Effector memory CD4-positive, alpha-beta T cell (primary cell): Measurements from ENCODE around the gene ZNF132.
"Not testable (repeated sequence)": the region's sequence is repeated elsewhere in the genome, so short reads cannot be mapped to it uniquely, and the experiment has no call there.

Experiments used
- DNase-seq, 3 donors: peaks; one replicate each; pipeline ENCODE4 v3.0.0-alpha.2; 2020
- H3K27ac ChIP-seq: 2 replicates; pipeline ENCODE4 v1.7.0; 2013; ENCODE audit warnings: mild to moderate bottlenecking, low read length, moderate library complexity; ENCODE audit not compliant: insufficient read depth, poor library complexity, severe bottlenecking
- H3K27me3 ChIP-seq: replicated peaks from 2 replicates; pipeline ENCODE4 v1.7.0; 2013; ENCODE audit warnings: mild to moderate bottlenecking, low read length; ENCODE audit not compliant: insufficient read depth, control insufficient read depth, poor library complexity, severe bottlenecking
- H3K36me3 ChIP-seq: 2 replicates; pipeline ENCODE4 v1.7.0; 2013; ENCODE audit warnings: mild to moderate bottlenecking, low read length, moderate library complexity; ENCODE audit not compliant: control insufficient read depth, insufficient read depth
- H3K4me1 ChIP-seq: 2 replicates; pipeline ENCODE4 v1.7.0; 2013; ENCODE audit warnings: low read length, mild to moderate bottlenecking; ENCODE audit not compliant: control insufficient read depth, insufficient read depth, poor library complexity, severe bottlenecking
- H3K4me3 ChIP-seq: 2 replicates; pipeline ENCODE4 v1.7.0; 2013; ENCODE audit warnings: low read length, low read depth, mild to moderate bottlenecking; ENCODE audit not compliant: insufficient read depth, poor library complexity, severe bottlenecking
- H3K9me3 ChIP-seq: 2 replicates; pipeline ENCODE4 v1.7.0; 2013; ENCODE audit warnings: mild to moderate bottlenecking, low read length, moderate library complexity; ENCODE audit not compliant: control insufficient read depth

ZNF132 gene

DNA sequence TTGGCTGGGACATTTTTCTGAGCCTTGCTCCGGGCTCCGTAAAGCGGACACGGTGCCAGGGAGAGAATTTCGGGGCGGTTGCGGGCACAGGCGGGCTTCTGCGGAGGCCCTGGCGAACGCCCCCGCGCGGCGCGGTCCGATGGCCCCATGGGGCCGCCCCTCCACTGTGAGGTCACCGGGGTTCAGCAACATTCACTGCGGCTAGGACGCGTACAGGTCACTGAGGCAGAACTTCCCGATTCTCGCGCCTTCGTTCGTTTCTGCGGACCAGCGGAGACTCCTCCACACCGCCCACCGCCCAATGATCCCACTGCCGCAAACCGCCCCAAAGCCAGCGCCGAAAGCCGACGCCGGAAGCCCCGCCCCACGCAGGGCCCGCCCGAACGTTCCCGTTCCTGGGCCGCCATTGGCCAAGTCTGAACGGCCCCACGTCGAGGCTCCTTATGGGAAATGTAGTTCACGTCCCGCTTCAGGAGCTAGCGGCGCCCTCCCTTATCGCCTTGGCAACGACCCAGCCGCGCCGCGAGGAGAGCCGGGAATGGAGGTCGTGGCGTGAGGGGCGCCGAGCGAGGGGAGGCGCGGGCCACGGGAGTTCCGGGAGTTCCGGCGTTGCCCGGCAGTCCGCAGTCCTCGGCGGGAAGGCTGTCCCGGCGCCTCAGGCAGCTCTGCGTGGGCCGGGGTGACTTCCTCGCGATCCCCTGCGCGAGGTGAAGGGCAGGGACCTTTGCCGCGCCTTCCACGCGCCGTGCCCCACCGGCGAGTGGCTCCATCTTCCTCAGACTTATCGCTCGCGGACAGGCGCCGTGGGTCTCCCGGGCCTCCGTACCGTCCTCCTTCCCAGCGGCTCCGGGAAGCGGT, 31.6 kb downstream of the ZNF132 start, which contains the start of gene ZNF584:
Gene ZNF584, plus strand, starts transcription at position 498 of the 858 bp plus-strand sequence. CDS start 499 bp downstream, outside the sequence.
- H3K27ac ChIP-seq = peak within 1 kb of the TSS; percentile 86
- H3K4me1 ChIP-seq = peaks cover 17% of the 10 kb centered on the region
- peak within 1 kb of the TSS; percentile 90 for H3K4me3 ChIP-seq
- H3K36me3 ChIP-seq = no peaks in the 10 kb centered on the region
- no peaks in the 10 kb centered on the region for H3K9me3 ChIP-seq
- DNase-seq = peak; percentile 86 to 91 (median 90)
- no peaks in the 10 kb centered on the region for H3K27me3 ChIP-seq

DNA sequence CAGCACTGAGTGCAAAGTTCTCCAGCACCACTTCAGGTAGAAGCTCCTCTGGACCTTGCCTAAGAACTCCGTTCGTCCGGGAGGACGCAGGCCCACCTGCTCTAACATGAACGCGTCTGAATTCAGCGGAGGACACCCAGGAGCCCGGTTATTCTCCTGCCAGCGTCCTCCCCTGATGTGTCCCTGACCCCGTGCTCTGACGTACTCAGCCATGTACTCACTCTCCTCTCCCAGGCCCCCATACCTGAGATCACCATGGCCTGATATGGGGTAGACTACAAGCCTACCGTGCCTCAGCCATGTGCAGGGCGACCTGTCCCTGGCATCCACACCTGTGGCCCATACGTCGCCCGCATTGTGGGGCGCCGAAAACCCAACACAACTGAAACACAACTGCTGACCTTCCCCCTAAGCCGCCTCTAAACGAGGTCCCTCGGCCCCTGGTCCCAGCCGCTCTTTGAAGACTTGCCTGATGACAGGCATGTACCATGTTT, 32.2 kb downstream of the ZNF132 start:
- Histone ChIP-seq H3K9me3 (no peaks in the 10 kb centered on the region), H3K4me3 (peak overlapping the region; percentile 90), H3K27me3 (no peaks in the 10 kb centered on the region), H3K36me3 (no peaks in the 10 kb centered on the region), H3K27ac (peak overlapping the region; percentile 86), H3K4me1 (peaks cover 17% of the 10 kb centered on the region)
- DNase-seq = no peak

DNA sequence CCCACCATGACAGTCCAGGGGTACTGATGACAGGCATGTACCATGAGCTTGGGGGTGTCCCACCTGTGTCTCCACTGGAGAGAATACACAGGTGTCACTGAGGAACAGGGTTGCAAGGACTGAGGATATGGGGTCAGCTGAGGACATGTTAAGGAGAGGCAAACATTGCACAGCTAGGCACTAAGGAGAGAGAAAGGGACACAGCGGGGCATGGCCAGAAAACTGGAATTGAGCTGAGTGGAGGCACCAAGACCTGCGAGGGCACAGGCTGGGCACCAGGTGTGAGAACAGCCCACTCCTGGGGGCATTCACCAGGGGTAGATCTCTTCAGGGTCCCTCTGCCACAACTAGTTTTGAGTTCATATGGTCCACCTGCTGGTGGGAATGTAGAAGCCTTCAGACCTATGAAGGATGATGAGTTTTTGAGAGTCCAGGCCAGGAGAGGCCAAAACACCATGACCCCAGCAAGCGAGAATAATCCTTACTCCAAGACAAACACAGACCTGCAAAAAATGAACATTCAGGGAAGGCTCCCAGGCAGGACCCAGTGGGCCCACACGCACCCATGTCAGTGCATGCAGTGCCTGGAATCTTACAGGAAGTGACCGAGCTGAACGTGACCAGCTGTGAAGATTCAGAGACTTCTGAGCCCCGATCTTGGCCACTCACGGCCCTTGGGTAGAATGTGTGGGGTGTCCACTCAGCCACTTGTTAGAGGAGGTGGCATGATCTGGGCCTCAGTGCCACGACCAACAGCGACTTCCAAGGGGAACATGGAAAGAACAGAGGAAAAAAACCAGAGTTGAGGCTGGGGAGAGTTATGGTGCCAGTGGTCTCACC, 32.9 kb downstream of the ZNF132 start:
- Histone ChIP-seq H3K9me3 (no peaks in the 10 kb centered on the region), H3K27me3 (no peaks in the 10 kb centered on the region), H3K4me3 (no peak overlapping the region), H3K27ac (peak overlapping the region; percentile 86), H3K36me3 (no peaks in the 10 kb centered on the region), H3K4me1 (peaks cover 17% of the 10 kb centered on the region)
- no peak for DNase-seq

DNA sequence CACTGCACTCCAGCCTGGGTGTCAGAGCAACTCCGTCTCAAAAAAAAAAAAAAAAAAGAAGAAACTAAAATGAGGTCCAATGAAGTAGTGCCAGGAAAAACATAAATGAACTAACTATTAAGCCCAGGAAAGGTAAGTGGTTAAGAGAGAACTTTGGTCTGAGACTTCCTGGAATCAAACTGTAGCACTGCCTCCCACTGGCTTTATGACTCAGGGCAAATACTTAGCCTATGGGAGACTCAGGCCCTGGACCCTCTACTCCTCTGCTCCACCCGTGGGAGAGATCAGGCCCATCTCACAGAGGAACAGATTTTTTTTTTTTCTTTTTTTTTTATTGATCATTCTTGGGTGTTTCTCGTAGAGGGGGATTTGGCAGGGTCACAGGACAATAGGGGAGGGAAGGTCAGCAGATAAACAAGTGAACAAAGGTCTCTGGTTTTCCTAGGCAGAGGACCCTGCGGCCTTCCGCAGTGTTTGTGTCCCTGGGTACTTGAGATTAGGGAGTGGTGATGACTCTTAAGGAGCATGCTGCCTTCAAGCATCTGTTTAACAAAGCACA, 36.0 kb downstream of the ZNF132 start:
- DNase-seq, H3K9me3 ChIP-seq, H3K4me3 ChIP-seq, H3K27me3 ChIP-seq, H3K27ac ChIP-seq, H3K36me3 ChIP-seq: not testable (repeated sequence)
- peaks cover 19% of the 10 kb centered on the region for H3K4me1 ChIP-seq

DNA sequence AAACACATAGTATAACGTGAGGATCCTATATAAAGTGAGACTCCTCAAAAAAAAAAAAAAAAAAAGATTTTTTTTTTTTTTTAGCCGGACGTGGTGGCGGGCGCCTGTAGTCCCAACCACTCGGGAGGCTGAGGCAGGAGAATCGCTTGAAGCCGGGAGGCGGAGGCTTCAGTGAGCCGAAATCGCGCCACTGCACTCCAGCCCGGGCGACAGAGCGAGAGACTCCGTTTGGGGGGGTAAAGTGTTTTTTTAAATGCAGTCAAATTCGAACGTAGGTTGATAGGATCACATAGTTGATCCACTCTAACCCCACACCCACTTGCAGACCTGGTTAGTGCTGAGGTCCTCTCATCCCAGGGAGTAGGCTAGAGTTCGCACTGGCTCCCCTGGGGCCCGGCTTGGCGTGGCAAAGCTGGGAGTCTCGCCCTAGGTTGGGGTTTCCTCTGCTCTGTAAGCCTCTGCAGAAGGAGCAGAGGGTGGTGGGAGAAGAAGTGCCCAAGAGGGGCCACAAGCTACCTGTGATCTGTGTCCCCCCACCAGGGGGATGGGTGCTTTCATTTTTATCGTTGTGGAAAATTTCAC, 38.0 kb downstream of the ZNF132 start:
- H3K27me3 ChIP-seq = no peaks in the 10 kb centered on the region
- H3K4me1 ChIP-seq = peaks cover 9% of the 10 kb centered on the region
- DNase-seq = no peak
- H3K9me3 ChIP-seq = no peaks in the 10 kb centered on the region
- peak overlapping the region; percentile 86 for H3K27ac ChIP-seq
- H3K4me3 ChIP-seq = peak overlapping the region; percentile 65
- H3K36me3 ChIP-seq = no peaks in the 10 kb centered on the region

DNA sequence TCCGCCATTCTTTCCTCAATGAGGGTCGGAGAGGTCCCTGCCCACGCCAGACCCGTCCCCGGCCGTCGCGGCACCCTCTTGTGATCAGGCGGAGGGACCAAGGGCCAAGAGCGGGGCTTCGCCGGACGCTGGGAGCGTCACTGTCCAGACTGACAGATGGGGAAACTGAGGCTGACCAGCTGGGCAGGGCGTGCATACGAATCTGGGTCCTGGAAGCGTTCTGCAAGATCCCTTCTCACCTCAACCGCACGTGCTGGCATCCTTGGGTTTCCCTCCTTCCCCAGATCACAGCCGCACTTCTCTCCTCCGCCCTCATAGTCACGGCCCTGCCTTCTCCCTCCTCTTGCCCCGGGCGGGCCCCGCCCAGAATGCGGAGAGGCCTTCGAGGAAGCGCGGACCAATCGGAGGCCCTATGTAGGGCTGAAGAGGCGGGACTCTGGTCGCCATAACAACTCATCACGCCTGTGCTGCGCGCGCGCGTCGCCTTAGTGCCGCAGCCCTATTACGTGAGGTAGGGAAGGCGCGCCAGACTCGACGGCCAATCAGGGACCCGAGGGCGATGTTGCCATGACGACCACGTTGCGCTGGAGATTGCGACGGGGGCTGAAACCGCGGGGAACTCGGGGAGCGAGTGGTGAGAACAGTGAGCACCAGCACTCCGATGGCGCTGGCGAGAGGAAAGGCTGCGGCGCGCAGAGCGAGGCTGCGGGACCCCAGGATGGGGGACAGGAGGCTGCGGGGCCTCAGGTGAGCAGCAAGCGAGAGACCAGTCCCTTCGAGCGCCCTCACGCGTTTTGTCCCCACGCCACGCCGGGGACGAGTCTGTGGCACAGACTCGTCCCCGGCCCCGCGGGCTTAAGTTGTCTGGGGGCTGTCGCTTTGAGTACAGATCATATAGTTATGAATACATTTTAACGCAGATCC, 38.8 kb downstream of the ZNF132 start:
- peak overlapping the region; percentile 86 for H3K27ac ChIP-seq
- peak; percentile 99 for DNase-seq
- H3K27me3 ChIP-seq = no peaks in the 10 kb centered on the region
- no peaks in the 10 kb centered on the region for H3K9me3 ChIP-seq
- peaks cover 12% of the 10 kb centered on the region for H3K4me1 ChIP-seq
- no peaks in the 10 kb centered on the region for H3K36me3 ChIP-seq
- H3K4me3 ChIP-seq = peak overlapping the region; percentile 65

DNA sequence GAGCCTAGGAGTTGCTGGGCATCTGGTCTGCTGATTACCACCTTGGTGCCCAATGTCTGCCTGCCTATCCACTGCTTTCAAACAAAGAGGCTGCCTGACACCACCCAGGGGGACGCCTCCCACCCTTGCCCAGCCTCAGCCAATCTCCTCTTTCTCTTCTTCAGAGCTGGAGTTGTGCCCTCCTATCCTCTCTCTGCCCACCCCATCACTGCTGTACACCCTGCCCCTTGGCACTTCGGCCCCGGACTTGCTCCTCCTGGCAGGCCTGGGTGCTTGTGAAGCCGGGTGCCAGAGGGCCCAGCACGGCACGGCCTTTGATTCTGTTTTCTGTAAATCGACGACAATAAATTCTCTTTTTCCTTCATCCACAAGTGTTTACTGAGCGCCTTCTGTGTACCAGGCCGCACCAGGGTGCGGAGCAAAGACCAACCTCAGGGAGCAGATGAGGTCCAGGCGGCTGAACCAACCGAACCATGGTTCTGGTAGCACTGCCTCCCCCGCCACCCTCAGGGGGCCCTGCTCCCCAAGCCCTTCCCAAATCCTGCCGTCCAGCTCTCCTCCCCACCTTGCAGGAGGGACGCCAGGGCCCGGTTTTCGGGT, 39.5 kb downstream of the ZNF132 start:
- H3K27ac ChIP-seq = no peak overlapping the region
- DNase-seq = no peak
- peaks cover 4% of the 10 kb centered on the region for H3K27me3 ChIP-seq

DNA sequence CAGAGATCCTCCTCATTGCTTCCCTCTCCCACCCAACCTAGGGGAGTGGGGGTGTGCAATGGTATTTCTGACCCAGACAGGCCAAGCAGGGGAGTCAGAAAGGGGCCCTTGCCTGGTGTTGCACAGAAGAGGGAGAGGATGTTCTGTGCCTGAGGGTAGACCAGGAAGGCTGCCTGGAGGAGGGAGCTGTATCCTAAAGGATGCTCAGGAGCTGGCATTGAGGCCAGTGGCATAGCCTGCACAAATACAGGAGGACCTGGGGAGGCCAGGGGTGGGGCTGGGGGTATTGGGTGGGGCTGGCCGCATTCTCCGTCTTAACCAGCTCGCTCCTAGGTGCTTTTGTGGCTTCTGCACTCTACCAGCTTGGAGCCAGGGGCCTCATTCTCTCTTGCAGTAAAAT, 40.0 kb downstream of the ZNF132 start:
- H3K27me3 ChIP-seq = peaks cover 4% of the 10 kb centered on the region
- peaks cover 3% of the 10 kb centered on the region for H3K36me3 ChIP-seq

More for the DNA sequence above, 39.5 kb downstream of the ZNF132 start:
- Histone ChIP-seq H3K36me3 (no peaks in the 10 kb centered on the region), H3K4me1 (peaks cover 12% of the 10 kb centered on the region), H3K9me3 (no peaks in the 10 kb centered on the region), H3K4me3 (peak overlapping the region; percentile 29)

More for the DNA sequence above, 40.0 kb downstream of the ZNF132 start:
- DNase-seq = no peak
- Histone ChIP-seq H3K9me3 (no peaks in the 10 kb centered on the region), H3K4me1 (peaks cover 12% of the 10 kb centered on the region), H3K27ac (no peak overlapping the region), H3K4me3 (no peak overlapping the region)
